ENCODE results near the gene CFAP299.

CFAP299 gene

GRCh38 chr4:80322716-80323115, 12.8 kb upstream of the CFAP299 start:
- TF ChIP-seq CTCF (IDR thresholded peaks at IDR 0.05; ENCODE audit: low read depth, low read length, poor library complexity, severe bottlenecking) (no peak), EZH2phosphoT487 (IDR thresholded peaks at IDR 0.05; ENCODE audit: borderline replicate concordance, low read length) (no peak)
- Histone ChIP-seq H3K36me3 (ENCODE audit: control insufficient read depth, low read length) (no peaks in the 10 kb centered on the region), H3K9me3 (ENCODE audit: control insufficient read depth, insufficient read depth, low read length) (no peaks in the 10 kb centered on the region), H3K27me3 (ENCODE audit: control insufficient read depth, low read length) (no peaks in the 10 kb centered on the region), H3K4me2 (ENCODE audit: low read length) (no peak overlapping the region), H3F3A (ENCODE audit: control insufficient read depth, insufficient read depth) (no peaks in the 10 kb centered on the region), H3K4me1 (ENCODE audit: control insufficient read depth, low read length) (no peaks in the 10 kb centered on the region), H3K4me3 (ENCODE audit: low read length) (no peak overlapping the region), H3K79me2 (ENCODE audit: control insufficient read depth, low read length) (no peaks in the 10 kb centered on the region), H4K20me1 (ENCODE audit: control insufficient read depth, insufficient read depth, low read depth, low read length) (no peaks in the 10 kb centered on the region), H3K27ac (ENCODE audit: low read depth, low read length) (no peak overlapping the region), H3K9me2 (replicated peaks; ENCODE audit: control insufficient read depth, low read length) (no peaks in the 10 kb centered on the region)

GRCh38 chr4:80324171-80324570, 11.4 kb upstream of the CFAP299 start:
- H3K27me3 ChIP-seq (ENCODE audit: control insufficient read depth, low read length) = no peaks in the 10 kb centered on the region
- no peak overlapping the region for H3K4me2 ChIP-seq (ENCODE audit: low read length)
- H3K4me3 ChIP-seq (ENCODE audit: low read length) = no peak overlapping the region
- H3K9me2 ChIP-seq (replicated peaks; ENCODE audit: control insufficient read depth, low read length) = no peaks in the 10 kb centered on the region
- H3K79me2 ChIP-seq (ENCODE audit: control insufficient read depth, low read length) = no peaks in the 10 kb centered on the region
- no peaks in the 10 kb centered on the region for H3K9me3 ChIP-seq (ENCODE audit: control insufficient read depth, insufficient read depth, low read length)
- no peaks in the 10 kb centered on the region for H4K20me1 ChIP-seq (ENCODE audit: control insufficient read depth, insufficient read depth, low read depth, low read length)
- H3K4me1 ChIP-seq (ENCODE audit: control insufficient read depth, low read length) = no peaks in the 10 kb centered on the region
- TF ChIP-seq CTCF (IDR thresholded peaks at IDR 0.05; ENCODE audit: low read depth, low read length, poor library complexity, severe bottlenecking) = no peak
- H3K36me3 ChIP-seq (ENCODE audit: control insufficient read depth, low read length) = no peaks in the 10 kb centered on the region
- H3F3A ChIP-seq (ENCODE audit: control insufficient read depth, insufficient read depth) = no peaks in the 10 kb centered on the region
- no peak overlapping the region for H3K27ac ChIP-seq (ENCODE audit: low read depth, low read length)

GRCh38 chr4:80331693-80332092, 3.8 kb upstream of the CFAP299 start:
- peaks cover 5% of the 10 kb centered on the region; the same call in 1 of the 2 replicates for H3K27me3 ChIP-seq (ENCODE audit: control insufficient read depth, low read length)
- peaks cover 8% of the 10 kb centered on the region for H3K4me1 ChIP-seq (ENCODE audit: control insufficient read depth, low read length)
- H4K20me1 ChIP-seq (ENCODE audit: control insufficient read depth, insufficient read depth, low read depth, low read length) = no peaks in the 10 kb centered on the region
- no peak overlapping the region for H3K27ac ChIP-seq (ENCODE audit: low read depth, low read length)
- TF ChIP-seq EZH2phosphoT487 (IDR thresholded peaks at IDR 0.05; ENCODE audit: borderline replicate concordance, low read length) (no peak), CTCF (IDR thresholded peaks at IDR 0.05; ENCODE audit: low read depth, low read length, poor library complexity, severe bottlenecking) (no peak)
- H3K4me2 ChIP-seq (ENCODE audit: low read length) = no peak overlapping the region
- no peaks in the 10 kb centered on the region for H3K9me3 ChIP-seq (ENCODE audit: control insufficient read depth, insufficient read depth, low read length)
- H3F3A ChIP-seq (ENCODE audit: control insufficient read depth, insufficient read depth) = no peaks in the 10 kb centered on the region
- no peaks in the 10 kb centered on the region for H3K79me2 ChIP-seq (ENCODE audit: control insufficient read depth, low read length)
- H3K36me3 ChIP-seq (ENCODE audit: control insufficient read depth, low read length) = no peaks in the 10 kb centered on the region
- no peaks in the 10 kb centered on the region for H3K9me2 ChIP-seq (replicated peaks; ENCODE audit: control insufficient read depth, low read length)
- no peak overlapping the region for H3K4me3 ChIP-seq (ENCODE audit: low read length)

GRCh38 chr4:80333121-80333520, 2.4 kb upstream of the CFAP299 start:
- TF ChIP-seq CTCF (IDR thresholded peaks at IDR 0.05; ENCODE audit: low read depth, low read length, poor library complexity, severe bottlenecking) (no peak), EZH2phosphoT487 (IDR thresholded peaks at IDR 0.05; ENCODE audit: borderline replicate concordance, low read length) (no peak)
- H3K27me3 ChIP-seq (ENCODE audit: control insufficient read depth, low read length) = peaks cover 5% of the 10 kb centered on the region; the same call in 1 of the 2 replicates

More at GRCh38 chr4:80333121-80333520, 2.4 kb upstream of the CFAP299 start:
- Histone ChIP-seq H3K4me3 (ENCODE audit: low read length) (no peak overlapping the region), H3K36me3 (ENCODE audit: control insufficient read depth, low read length) (no peaks in the 10 kb centered on the region), H3K9me3 (ENCODE audit: control insufficient read depth, insufficient read depth, low read length) (no peaks in the 10 kb centered on the region), H3F3A (ENCODE audit: control insufficient read depth, insufficient read depth) (no peaks in the 10 kb centered on the region), H3K79me2 (ENCODE audit: control insufficient read depth, low read length) (no peaks in the 10 kb centered on the region), H3K27ac (ENCODE audit: low read depth, low read length) (no peak overlapping the region), H4K20me1 (ENCODE audit: control insufficient read depth, insufficient read depth, low read depth, low read length) (no peaks in the 10 kb centered on the region), H3K9me2 (replicated peaks; ENCODE audit: control insufficient read depth, low read length) (no peaks in the 10 kb centered on the region), H3K4me1 (ENCODE audit: control insufficient read depth, low read length) (peaks cover 8% of the 10 kb centered on the region), H3K4me2 (ENCODE audit: low read length) (no peak overlapping the region)

Measured in DOHH2 (cell line).